A549 treated with AZD2906 at 1 μM for 4 hours (cell line): ENCODE measurements around the gene ZNF672. TPM values are rescaled to one million over a fixed set of nuclear protein-coding genes. Genes with fewer than 3 reads are reported as not detected.

Source experiments
- total RNA-seq: library from RNA; stranded (reverse); fragments of 200-300 nt; extraction: Qiagen RNA extraction; gene quantifications from 5 replicates; pipeline ENCODE4 v1.2.3, GENCODE V29; 2022

The ZNF672 gene
- 14.3 to 20.1 TPM (median 19.5 TPM) in 5 replicates for total RNA-seq

DNA sequence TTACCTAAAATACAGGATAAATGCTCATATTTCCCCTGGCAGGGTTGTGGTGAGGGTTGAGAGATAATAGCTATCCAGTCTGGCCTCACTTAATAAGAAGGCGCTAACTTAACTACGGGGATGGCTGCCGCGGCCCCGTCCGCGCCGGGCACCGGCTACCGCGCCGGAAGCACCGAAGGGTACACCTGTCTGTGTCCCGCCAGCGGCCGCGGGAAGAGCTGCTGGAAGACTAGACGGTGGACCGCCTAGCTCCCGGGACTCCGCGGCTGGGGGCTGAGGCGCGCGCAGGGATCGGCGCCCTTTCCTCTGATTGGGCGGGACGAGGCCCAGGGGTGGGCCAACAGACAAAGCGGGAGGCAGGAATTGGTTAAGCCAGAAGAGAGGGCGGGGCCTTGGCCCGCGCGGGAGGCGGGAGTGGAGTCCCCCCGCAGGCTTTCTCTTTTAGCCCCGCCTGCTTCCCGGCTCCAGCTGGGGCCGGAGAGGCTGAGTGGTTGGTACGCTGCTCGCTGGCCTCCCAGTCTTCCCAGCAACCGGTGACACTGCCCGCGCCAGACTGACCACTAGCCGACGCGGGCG, at the start of gene ZNF672:
TSS of gene ZNF672 (plus strand) at position 444 of the 576 bp plus-strand sequence. CDS start 9,051 bp downstream, outside the sequence.

GRCh38 chr1:248825909-248826760, 11.9 kb upstream of the ZNF672 start, which contains the start of gene SH3BP5L:
Gene SH3BP5L, minus strand, starts transcription at chr1:248825915. Its CDS starts 980 bp downstream, at chr1:248824935.

DNA sequence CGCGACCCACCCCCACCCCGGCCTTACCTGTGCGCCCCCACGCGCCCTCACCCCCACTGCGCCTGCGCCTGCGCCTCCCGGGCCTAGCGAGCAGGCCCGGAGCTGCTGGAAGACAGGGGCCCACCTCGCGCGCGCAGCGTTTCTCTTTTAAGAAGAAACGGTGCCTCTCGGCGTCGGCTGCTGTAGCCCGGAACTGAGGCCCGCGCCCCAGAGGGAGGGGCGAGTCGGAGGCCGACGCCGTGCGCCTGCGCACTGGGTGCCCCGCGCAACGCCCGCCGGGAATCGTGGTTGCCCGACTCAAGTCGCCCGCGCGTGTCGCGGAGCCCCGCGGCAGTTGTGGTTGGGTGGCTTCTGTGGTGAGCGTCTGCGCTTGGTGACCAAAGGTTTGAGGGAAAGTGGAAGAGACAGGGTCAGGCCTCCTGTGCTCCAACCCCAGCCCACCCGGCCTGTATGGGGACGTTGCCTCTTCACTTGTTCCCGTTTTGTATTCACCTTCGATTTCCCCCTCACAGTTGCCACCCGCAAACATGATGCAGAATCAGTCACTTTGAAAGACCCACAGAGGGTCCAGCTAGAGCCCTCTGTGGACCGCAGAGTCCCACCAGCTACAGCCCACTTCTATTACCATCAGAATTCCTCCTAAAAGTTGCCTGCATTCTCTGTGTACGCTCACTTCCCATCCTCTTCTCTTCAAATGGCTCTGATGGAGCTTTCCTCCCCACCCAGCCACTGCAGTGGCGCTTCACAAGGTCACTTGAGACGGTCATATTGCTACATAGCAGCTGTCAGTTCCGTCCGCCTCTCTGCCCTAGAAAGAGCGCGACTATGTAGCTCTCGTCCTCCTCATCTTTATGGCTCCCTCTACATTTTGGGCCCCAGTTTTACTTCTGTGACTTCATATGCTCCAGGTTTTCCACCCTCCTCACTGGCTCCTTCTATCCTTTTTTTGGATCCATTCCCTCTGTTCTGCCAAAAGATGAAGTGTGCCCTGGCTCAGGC, 21.2 kb downstream of the ZNF672 start, which contains the start of gene ZNF692:
TSS of gene ZNF692 (minus strand) at position 195 of the 999 bp plus-strand sequence. CDS start 776 bp downstream, outside the sequence.

Other genes with a start within 250 kb of the ZNF672 start
- gene OR2T10, start 240.5 kb upstream of the ZNF672 start, total RNA-seq: not detected in 5 replicates
- not detected in 5 replicates for gene OR2T11, start 203.1 kb upstream of the ZNF672 start, total RNA-seq
- gene OR2T35, start 192.9 kb upstream of the ZNF672 start, total RNA-seq: not detected in 5 replicates
- gene OR2T27, start 182.7 kb upstream of the ZNF672 start, total RNA-seq: not detected in 5 replicates
- not detected in 5 replicates for gene OR14I1, start 135.5 kb upstream of the ZNF672 start, total RNA-seq
- 0.07 to 0.22 TPM (median 0.10 TPM) in 5 replicates for gene LYPD8, start 82.5 kb upstream of the ZNF672 start, total RNA-seq
- 19.6 to 24.8 TPM (median 23.8 TPM) in 5 replicates for gene SH3BP5L, start 12.3 kb upstream of the ZNF672 start, total RNA-seq
- 11.6 to 22.0 TPM (median 18.1 TPM) in 5 replicates for gene ZNF692, start 20.9 kb downstream of the ZNF672 start, total RNA-seq
- 3.1 to 4.1 TPM (median 3.5 TPM) in 5 replicates for gene PGBD2, start 68.0 kb downstream of the ZNF672 start, total RNA-seq